CD14-positive monocyte (primary cell): ENCODE data around the gene MBP. TPM values are rescaled to one million over a fixed set of nuclear protein-coding genes. Genes with fewer than 3 reads are reported as not detected.

Experiments
- DNase-seq, 3 donors: peaks; one replicate each; pipeline ENCODE4 v3.0.0-alpha.2; 2011 to 2022
- H2AFZ ChIP-seq: 2 replicates; pipeline ENCODE4 v1.6.0; 2012; ENCODE audit warnings: mild to moderate bottlenecking, low read depth, low read length, inconsistent platforms; ENCODE audit not compliant: insufficient read depth, poor library complexity, severe bottlenecking
- H3K27ac ChIP-seq, 2 donors: 1 replicate in 1 of 2; 2 replicates in 1 of 2; pipeline ENCODE4 v1.5.1; 2012 to 2013; ENCODE audit warnings: low read length in 2 of 2, control low read depth in 1 of 2, inconsistent platforms in 1 of 2, low read depth in 1 of 2, mild to moderate bottlenecking in 1 of 2
- H3K27me3 ChIP-seq, 2 donors: one replicate each; pipeline versions ENCODE4 v1.6.0 to v1.6.1; 2011 to 2013; ENCODE audit warnings: low read length in 2 of 2; ENCODE audit not compliant: control insufficient read depth in 2 of 2, insufficient read depth in 2 of 2
- H3K36me3 ChIP-seq, 2 donors: replicated peaks in 1 of 2; 1 replicate in 1 of 2; 2 replicates in 1 of 2; pipeline versions ENCODE4 v1.5.1 to v1.6.1; 2012 to 2013; ENCODE audit warnings: low read length in 2 of 2, control low read depth in 1 of 2, inconsistent platforms in 1 of 2, mild to moderate bottlenecking in 1 of 2; ENCODE audit not compliant: insufficient read depth in 2 of 2, control insufficient read depth in 1 of 2
- H3K4me1 ChIP-seq, 2 donors: 1 replicate in 1 of 2; 2 replicates in 1 of 2; pipeline versions ENCODE4 v1.5.1 to v1.6.1; 2012 to 2013; ENCODE audit warnings: low read length in 2 of 2, control low read depth in 1 of 2, inconsistent platforms in 1 of 2, mild to moderate bottlenecking in 1 of 2, moderate library complexity in 1 of 2; ENCODE audit not compliant: insufficient read depth in 2 of 2, control insufficient read depth in 1 of 2
- H3K4me2 ChIP-seq: replicated peaks from 2 replicates; pipeline ENCODE3; 2012; ENCODE audit warnings: low read length, moderate library complexity, mild to moderate bottlenecking; ENCODE audit not compliant: poor library complexity, severe bottlenecking; ENCODE audit errors: extremely low read depth
- H3K4me3 ChIP-seq, 3 experiments: fragments of 200-600 bp in 1 of 3; sonication (generic) in 1 of 3; replicated peaks in 1 of 3; 1 replicate in 2 of 3; 2 replicates in 1 of 3; pipeline ENCODE4 v1.5.1; 2011 to 2013; ENCODE audit warnings: low read length in 3 of 3, mild to moderate bottlenecking in 3 of 3, control low read depth in 2 of 3, low read depth in 2 of 3, inconsistent platforms in 1 of 3, moderate library complexity in 1 of 3
- H3K79me2 ChIP-seq: 2 replicates; pipeline ENCODE4 v1.6.0; 2012; ENCODE audit warnings: mild to moderate bottlenecking, control low read depth, inconsistent platforms, low read length, moderate library complexity; ENCODE audit not compliant: insufficient read depth
- H3K9ac ChIP-seq: 2 replicates; pipeline ENCODE4 v1.6.0; 2017; ENCODE audit warnings: low read length, mild to moderate bottlenecking; ENCODE audit not compliant: insufficient read depth, poor library complexity, severe bottlenecking
- H3K9me3 ChIP-seq, 2 donors: replicated peaks in 1 of 2; 1 replicate in 1 of 2; 2 replicates in 1 of 2; pipeline versions ENCODE4 v1.5.1 to v1.6.1; 2012 to 2013; ENCODE audit warnings: low read length in 2 of 2, control low read depth in 1 of 2; ENCODE audit not compliant: control insufficient read depth in 1 of 2, insufficient read depth in 1 of 2
- H4K20me1 ChIP-seq: 2 replicates; pipeline ENCODE4 v1.6.0; 2012; ENCODE audit warnings: mild to moderate bottlenecking, low read length, control low read depth, moderate library complexity; ENCODE audit not compliant: insufficient read depth
- H3K27ac Mint-ChIP-seq, 7 donors: one replicate each; pipeline ENCODE4 v1.8.0; 2020; ENCODE audit warnings: mild to moderate bottlenecking in 7 of 7, mixed read lengths in 7 of 7, moderate library complexity in 6 of 7, inconsistent platforms in 2 of 7
- H3K27me3 Mint-ChIP-seq, 3 donors: one replicate each; pipeline ENCODE4 v1.8.0; 2021 to 2022; ENCODE audit warnings: low read depth in 3 of 3, mild to moderate bottlenecking in 3 of 3, mixed read lengths in 3 of 3, moderate library complexity in 3 of 3, inconsistent platforms in 1 of 3
- H3K36me3 Mint-ChIP-seq, 2 donors: one replicate each; pipeline ENCODE4 v1.8.0; 2020; ENCODE audit warnings: mixed read lengths in 2 of 2, inconsistent platforms in 1 of 2, mild to moderate bottlenecking in 1 of 2
- H3K4me1 Mint-ChIP-seq: one replicate; pipeline ENCODE4 v1.8.0; 2020; ENCODE audit warnings: mild to moderate bottlenecking, mixed read lengths
- H3K4me3 Mint-ChIP-seq, 2 donors: one replicate each; pipeline ENCODE4 v1.8.0; 2020; ENCODE audit warnings: mild to moderate bottlenecking in 2 of 2, mixed read lengths in 2 of 2, moderate library complexity in 1 of 2
- H3K9me3 Mint-ChIP-seq, 7 donors: one replicate each; pipeline ENCODE4 v1.8.0; 2020 to 2022; ENCODE audit warnings: mixed read lengths in 7 of 7, mild to moderate bottlenecking in 6 of 7, moderate library complexity in 6 of 7, inconsistent platforms in 2 of 7
- WGBS: methylation state at CpG from one replicate; pipeline ENCODE4 v1.1.5; 2013; ENCODE audit warnings: missing lambda C conversion rate; ENCODE audit not compliant: insufficient coverage; 5-methylcytosine and 5-hydroxymethylcytosine counted together
- intact Hi-C, 2 donors: fragments of 100-400 bp; cut with micrococcal nuclease; formaldehyde crosslinking; loops; one replicate each; pipeline versions ENCODE4 v1.15.0 to v1.15.1; 2023
- polyA plus RNA-seq, 3 donors: library from polyadenylated mRNA; depleted of rRNA in 1 of 3; unstranded in 2 of 3; stranded (reverse) in 1 of 3; fragments of 300-500 nt in 2 of 3; fragments of >200 nt in 1 of 3; fragmentation: Illumina TruSeq in 2 of 3; gene quantifications; 1 replicate in 2 of 3; 2 replicates in 1 of 3; pipeline ENCODE4 v1.2.3, GENCODE V29; 2012 to 2021
- TF ChIP-seq, protein P1 (sequence below): fragments of 200-600 bp; IDR thresholded peaks from one replicate; pipeline ENCODE4 v1.8.0; 2022; ENCODE audit warnings: antibody characterized with exemption, mild to moderate bottlenecking

The MBP gene
- polyA plus RNA-seq, 3 donors = 47.7 to 81.0 (median 50.4) TPM

DNA sequence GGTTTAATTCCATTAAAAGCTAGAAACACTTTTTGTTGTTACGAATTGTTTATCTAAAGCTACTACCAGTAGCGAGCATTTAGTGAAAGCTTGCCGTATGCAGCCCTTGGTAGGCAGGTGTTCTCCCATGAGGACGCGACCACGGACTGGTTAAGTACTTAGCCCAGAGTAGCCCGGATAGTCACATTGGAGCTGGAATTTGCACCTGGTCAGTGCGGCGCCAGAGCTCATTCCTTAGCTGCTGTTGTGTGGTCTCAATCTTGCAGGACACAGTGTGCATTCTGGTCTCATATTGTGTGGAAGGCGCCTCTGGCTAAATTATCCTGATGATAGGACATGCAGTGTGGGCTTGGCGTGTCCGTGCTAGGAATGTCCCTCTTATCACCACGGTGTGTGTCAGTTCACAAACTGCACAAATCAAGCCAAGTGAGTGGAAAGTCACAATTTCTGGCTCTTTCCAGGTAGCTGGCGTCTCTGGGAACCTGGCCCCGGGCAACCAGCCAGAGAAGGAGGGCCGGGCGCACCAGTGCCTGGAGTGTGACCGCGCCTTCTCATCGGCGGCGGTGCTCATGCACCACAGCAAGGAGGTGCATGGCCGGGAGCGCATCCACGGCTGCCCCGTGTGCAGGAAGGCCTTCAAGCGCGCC lies 176.9 kb downstream of the MBP start:
- no peak for DNase-seq
- H3K79me2 ChIP-seq = no peaks in the 10 kb centered on the region
- TF ChIP-seq, protein P1, sequence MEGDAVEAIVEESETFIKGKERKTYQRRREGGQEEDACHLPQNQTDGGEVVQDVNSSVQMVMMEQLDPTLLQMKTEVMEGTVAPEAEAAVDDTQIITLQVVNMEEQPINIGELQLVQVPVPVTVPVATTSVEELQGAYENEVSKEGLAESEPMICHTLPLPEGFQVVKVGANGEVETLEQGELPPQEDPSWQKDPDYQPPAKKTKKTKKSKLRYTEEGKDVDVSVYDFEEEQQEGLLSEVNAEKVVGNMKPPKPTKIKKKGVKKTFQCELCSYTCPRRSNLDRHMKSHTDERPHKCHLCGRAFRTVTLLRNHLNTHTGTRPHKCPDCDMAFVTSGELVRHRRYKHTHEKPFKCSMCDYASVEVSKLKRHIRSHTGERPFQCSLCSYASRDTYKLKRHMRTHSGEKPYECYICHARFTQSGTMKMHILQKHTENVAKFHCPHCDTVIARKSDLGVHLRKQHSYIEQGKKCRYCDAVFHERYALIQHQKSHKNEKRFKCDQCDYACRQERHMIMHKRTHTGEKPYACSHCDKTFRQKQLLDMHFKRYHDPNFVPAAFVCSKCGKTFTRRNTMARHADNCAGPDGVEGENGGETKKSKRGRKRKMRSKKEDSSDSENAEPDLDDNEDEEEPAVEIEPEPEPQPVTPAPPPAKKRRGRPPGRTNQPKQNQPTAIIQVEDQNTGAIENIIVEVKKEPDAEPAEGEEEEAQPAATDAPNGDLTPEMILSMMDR = no peak
- Mint-ChIP-seq H3K4me3 (no peak overlapping the region), H3K9me3 (no peaks in the 10 kb centered on the region), H3K27ac (no peak overlapping the region), H3K4me1 (no peaks in the 10 kb centered on the region), H3K36me3 (peaks cover 84 to 93% of the 10 kb centered on the region in 2 donors), H3K27me3 (no peaks in the 10 kb centered on the region)
- 98% methylated on average over 27 of the region's 28 CpGs for WGBS
- no peaks in the 10 kb centered on the region for H3K4me1 ChIP-seq
- no peak overlapping the region for H3K4me3 ChIP-seq
- H3K9me3 ChIP-seq = no peaks in the 10 kb centered on the region
- no peak overlapping the region for H2AFZ ChIP-seq
- H3K36me3 ChIP-seq = peaks cover 62 to 92% of the 10 kb centered on the region in 2 donors
- H3K27ac ChIP-seq = no peak overlapping the region
- H3K4me2 ChIP-seq = no peak overlapping the region
- H3K27me3 ChIP-seq = no peaks in the 10 kb centered on the region
- no peaks in the 10 kb centered on the region for H4K20me1 ChIP-seq
- intact Hi-C loops = no loop called here
- H3K9ac ChIP-seq = no peak overlapping the region

DNA sequence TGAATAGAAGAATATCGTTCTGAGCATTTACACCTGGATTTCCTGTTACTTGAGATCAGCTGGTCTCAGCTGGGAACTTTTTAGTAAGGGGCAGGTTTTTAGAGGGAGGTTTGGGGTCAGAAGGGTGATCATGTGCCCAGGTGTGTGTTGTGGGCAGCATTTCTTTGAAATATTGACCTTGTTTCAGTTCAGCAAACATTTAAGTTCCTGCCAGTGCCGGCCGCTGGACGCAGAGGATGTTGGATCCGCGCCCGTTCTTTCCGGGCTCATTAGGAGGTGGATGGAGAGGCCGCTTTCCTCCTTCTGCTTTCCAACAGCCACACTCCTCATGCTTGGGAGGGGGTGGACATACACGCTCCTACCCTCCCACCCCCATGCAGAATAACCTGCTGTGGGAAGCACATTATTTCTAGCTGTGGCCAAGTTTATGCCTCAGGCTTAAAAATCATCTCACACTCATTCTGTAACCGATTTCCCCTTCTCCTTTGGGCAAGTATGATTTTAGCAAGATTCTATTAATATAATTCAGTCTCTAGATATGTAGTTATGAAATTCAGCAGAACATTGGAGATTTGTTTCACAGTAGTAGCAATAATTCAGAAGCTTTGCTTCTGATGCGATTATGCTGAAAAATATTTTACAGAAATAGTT lies 178.9 kb downstream of the MBP start:
- Histone ChIP-seq H3K9me3 (no peaks in the 10 kb centered on the region), H3K9ac (no peak overlapping the region), H3K4me3 (no peak overlapping the region), H3K4me1 (no peaks in the 10 kb centered on the region), H2AFZ (no peak overlapping the region), H3K4me2 (no peak overlapping the region), H3K79me2 (no peaks in the 10 kb centered on the region), H4K20me1 (no peaks in the 10 kb centered on the region), H3K27me3 (no peaks in the 10 kb centered on the region), H3K36me3 (peaks cover 51 to 92% of the 10 kb centered on the region in 2 donors), H3K27ac (no peak overlapping the region)
- H3K27me3 Mint-ChIP-seq = no peaks in the 10 kb centered on the region
- no peak for DNase-seq
- H3K36me3 Mint-ChIP-seq = peaks cover 79 to 90% of the 10 kb centered on the region in 2 donors
- no peaks in the 10 kb centered on the region for H3K4me1 Mint-ChIP-seq
- WGBS = 93% methylated on average over 3 of the region's 12 CpGs
- intact Hi-C loops = no loop called here
- H3K27ac Mint-ChIP-seq = no peak overlapping the region
- no peak overlapping the region for H3K4me3 Mint-ChIP-seq
- H3K9me3 Mint-ChIP-seq = no peaks in the 10 kb centered on the region
- TF ChIP-seq, protein P1 = no peak
